Inferior parietal cortex (tissue), 1 donor: ENCODE results near the gene HDAC4.

ENCODE experiments used
- DNase-seq: peaks from one replicate; pipeline ENCODE4 v3.0.0-alpha.2; 2016; ENCODE audit errors: extremely low spot score

The HDAC4 gene

GRCh38 chr2:239369631-239370161 lies 31.1 kb downstream of the HDAC4 start:
- peak; percentile 25 for DNase-seq

- DNase-seq, result no peak
These were observed 31.8 kb downstream of the HDAC4 start for GRCh38 chr2:239368906-239369552.

GRCh38 chr2:239368321-239368720 lies 32.5 kb downstream of the HDAC4 start:
- no peak for DNase-seq

- DNase-seq, result no peak
These were observed 34.1 kb downstream of the HDAC4 start for GRCh38 chr2:239366740-239367139.

GRCh38 chr2:239365782-239366435 lies 34.9 kb downstream of the HDAC4 start:
- no peak for DNase-seq

- no peak for DNase-seq
These were observed 35.6 kb downstream of the HDAC4 start for GRCh38 chr2:239365071-239365781.

GRCh38 chr2:239363946-239364637 lies 36.7 kb downstream of the HDAC4 start:
- no peak for DNase-seq

- DNase-seq, result no peak
These were observed 38.3 kb downstream of the HDAC4 start for GRCh38 chr2:239362507-239362906.

- peak; percentile 46 for DNase-seq
These were observed 39.5 kb downstream of the HDAC4 start for GRCh38 chr2:239361311-239361642.

- DNase-seq, result no peak
These were observed 40.2 kb downstream of the HDAC4 start for GRCh38 chr2:239360421-239361310.

GRCh38 chr2:239360008-239360407 lies 40.8 kb downstream of the HDAC4 start:
- no peak for DNase-seq

- DNase-seq, result no peak
These were observed 41.5 kb downstream of the HDAC4 start for GRCh38 chr2:239359196-239359912.

GRCh38 chr2:239358062-239358754 lies 42.6 kb downstream of the HDAC4 start:
- DNase-seq, result no peak

GRCh38 chr2:239355724-239356123 lies 45.1 kb downstream of the HDAC4 start:
- DNase-seq, result no peak

GRCh38 chr2:239355139-239355538 lies 45.7 kb downstream of the HDAC4 start:
- no peak for DNase-seq

GRCh38 chr2:239354791-239355136 lies 46.1 kb downstream of the HDAC4 start:
- no peak for DNase-seq

- no peak for DNase-seq
These were observed 46.6 kb downstream of the HDAC4 start for GRCh38 chr2:239354132-239354790.

GRCh38 chr2:239353692-239354091 lies 47.1 kb downstream of the HDAC4 start:
- DNase-seq, result no peak

GRCh38 chr2:239351687-239352086 lies 49.1 kb downstream of the HDAC4 start:
- DNase-seq, result no peak
